GM12878 (cell line): Measurements from ENCODE around the gene BNC2. TPM values are rescaled to one million over a fixed set of nuclear protein-coding genes. Genes with fewer than 3 reads are reported as not detected.
A peak's percentile ranks its signal among the peaks of the same experiment; 100 is the strongest.

Experiments used
- ATAC-seq: fragments of 200-7000 bp; cut with Tn5 transposase; 3 replicates; pipeline ENCODE4 v1.9.1; 2020; ENCODE audit warnings: mild to moderate bottlenecking, moderate library complexity
- BruUV-seq: library from RNA; stranded (reverse); fragments of 400-500 nt; replicated peaks from 2 replicates; lab custom pipeline; 2021; lab: Mats Ljungman, UMichigan
- CTCF ChIA-PET: fragments of 300-600 bp; sonication (Branson Sonifier 250); formaldehyde crosslinking; extraction: SDS; loops from one replicate; lab custom pipeline; 2021; ENCODE audit warnings: inconsistent platforms; lab: Yijun Ruan, JAX
- POLR2A ChIA-PET: fragments of 350-600 bp; formaldehyde crosslinking; extraction: SDS; loops from one replicate; lab custom pipeline; 2021; ENCODE audit warnings: inconsistent platforms; lab: Charles Lee
- RAD21 ChIA-PET: fragments of 300-600 bp; sonication (Branson Sonifier 250); formaldehyde crosslinking; loops from one replicate; lab custom pipeline; 2023; ENCODE audit warnings: antibody characterized with exemption; ENCODE audit not compliant: unreplicated experiment; lab: Charles Lee
- SMC1A ChIA-PET: fragments of 300-600 bp; sonication (Branson Sonifier 250); formaldehyde crosslinking; loops from one replicate; lab custom pipeline; 2023; ENCODE audit not compliant: unreplicated experiment, uncharacterized antibody; lab: Charles Lee
- DNase-seq: peaks from one replicate; pipeline ENCODE4 v3.0.0-alpha.2; 2011; ENCODE audit warnings: low read depth, low spot score
- FAIRE-seq: peaks from 3 replicates; lab custom pipeline; 2011; peaks lifted over from hg19 to GRCh38; lab: Jason Lieb, UNC
- H2AFZ ChIP-seq: 2 replicates; pipeline ENCODE4 v1.6.0; 2011; ENCODE audit warnings: low read depth, low read length, control low read depth; ENCODE audit not compliant: control insufficient read depth
- H3K27ac ChIP-seq: 2 replicates; pipeline ENCODE4 v1.5.1; 2011; ENCODE audit warnings: control low read depth; ENCODE audit not compliant: control insufficient read depth, insufficient read depth
- H3K27me3 ChIP-seq, 2 experiments: replicated peaks in 1 of 2; 2 replicates each; pipeline versions ENCODE4 v1.6.0 to v1.6.1; 2011; ENCODE audit warnings: low read length in 1 of 2; ENCODE audit not compliant: control insufficient read depth in 2 of 2, insufficient read depth in 2 of 2
- H3K36me3 ChIP-seq, 2 experiments: 2 replicates each; pipeline ENCODE4 v1.5.1; 2011; ENCODE audit warnings: low read length in 1 of 2; ENCODE audit not compliant: control insufficient read depth in 2 of 2, insufficient read depth in 2 of 2
- H3K4me1 ChIP-seq: 2 replicates; pipeline ENCODE4 v1.6.1; 2011; ENCODE audit warnings: mild to moderate bottlenecking, low read length, moderate library complexity, mixed read lengths; ENCODE audit not compliant: control insufficient read depth, insufficient read depth
- H3K4me2 ChIP-seq: 2 replicates; pipeline ENCODE4 v1.6.0; 2011; ENCODE audit warnings: control low read depth; ENCODE audit not compliant: control insufficient read depth, insufficient read depth
- H3K4me3 ChIP-seq: fragments of 200-600 bp; sonication (generic); 2 replicates; pipeline ENCODE4 v1.5.1; 2016
- H3K79me2 ChIP-seq: 2 replicates; pipeline ENCODE4 v1.6.0; 2011; ENCODE audit warnings: low read length; ENCODE audit not compliant: control insufficient read depth, insufficient read depth
- H3K9ac ChIP-seq: 2 replicates; pipeline ENCODE4 v1.8.0; 2011; ENCODE audit warnings: low read length, control low read depth, mixed read lengths; ENCODE audit not compliant: control insufficient read depth, insufficient read depth
- H3K9me3 ChIP-seq: replicated peaks from 3 replicates; pipeline ENCODE4 v1.5.1; 2011; ENCODE audit warnings: mild to moderate bottlenecking, low read length; ENCODE audit not compliant: control insufficient read depth, insufficient read depth
- H4K20me1 ChIP-seq: 2 replicates; pipeline ENCODE4 v1.6.0; 2011; ENCODE audit not compliant: control insufficient read depth, insufficient read depth
- ASH2L ChIP-seq: fragments of 300-600, 200-600 bp; sonication (generic); IDR thresholded peaks from 2 replicates; pipeline ENCODE4 v1.6.1; 2017; ENCODE audit warnings: low read depth, mild to moderate bottlenecking, borderline replicate concordance
- BMI1 ChIP-seq: fragments of 450-650 bp; IDR thresholded peaks from 2 replicates; pipeline ENCODE4 v1.6.1; 2016; ENCODE audit warnings: mild to moderate bottlenecking, moderate library complexity, borderline replicate concordance
- ETV6 ChIP-seq, 2 experiments: fragments of 450-650 bp in 1 of 2; IDR thresholded peaks in 1 of 2; conservative IDR thresholded peaks in 1 of 2; 2 replicates each; pipeline ENCODE4 v1.6.1; 2014; ENCODE audit warnings: antibody characterized with exemption in 1 of 2, borderline replicate concordance in 1 of 2, low read depth in 1 of 2, mild to moderate bottlenecking in 1 of 2, moderate library complexity in 1 of 2
- RAD21 ChIP-seq: IDR thresholded peaks from 2 replicates; pipeline ENCODE4 v1.6.1; 2011; ENCODE audit warnings: mild to moderate bottlenecking, low read depth, low read length, moderate library complexity; ENCODE audit not compliant: insufficient read depth
- RBBP5 ChIP-seq: fragments of 200-600 bp; sonication (generic); conservative IDR thresholded peaks from 2 replicates; pipeline ENCODE4 v1.6.1; 2016
- RELA ChIP-seq: fragments of 450-650 bp; IDR thresholded peaks from 2 replicates; pipeline ENCODE4 v1.8.0; 2014; ENCODE audit warnings: borderline replicate concordance; ENCODE audit not compliant: partially characterized antibody
- SREBF1 ChIP-seq: IDR thresholded peaks from 2 replicates; pipeline ENCODE4 v1.6.1; 2012; ENCODE audit warnings: mild to moderate bottlenecking, low read length
- TBL1XR1 ChIP-seq: IDR thresholded peaks from 2 replicates; pipeline ENCODE4 v1.6.1; 2012; ENCODE audit warnings: low read depth, low read length, improper control_type of control experiment
- YBX1 ChIP-seq: fragments of 450-650 bp; IDR thresholded peaks from 2 replicates; pipeline ENCODE4 v1.6.1; 2016; ENCODE audit warnings: antibody characterized with exemption
- YY1 ChIP-seq: IDR thresholded peaks from 2 replicates; pipeline ENCODE4 v1.6.1; 2011; ENCODE audit warnings: low read depth, mild to moderate bottlenecking, low read length
- WGBS: methylation state at CpG from one replicate; pipeline ENCODE4 v1.1.6; 2016; ENCODE audit warnings: low lambda C conversion rate; ENCODE audit not compliant: insufficient replicate concordance, insufficient coverage; ENCODE audit errors: missing lambda C conversion rate; 5-methylcytosine and 5-hydroxymethylcytosine counted together
- in situ Hi-C: fragments of 300-500 bp; cut with MboI; formaldehyde crosslinking; loops from 9 replicates; pipeline ENCODE4 v1.14.3; 2018; ENCODE audit warnings: mixed read lengths
- intact Hi-C: fragments of 100-400 bp; cut with micrococcal nuclease; formaldehyde crosslinking; loops from one replicate; pipeline ENCODE4 v1.14.2; 2022; ENCODE audit not compliant: unreplicated experiment
- polyA plus RNA-seq, 11 experiments: library from polyadenylated mRNA; depleted of rRNA in 4 of 11; unstranded in 6 of 11; stranded (reverse) in 5 of 11; fragments of >200 nt; fragmentation: Nextera tagmentation in 4 of 11; fragmentation: Illumina TruSeq in 1 of 11; extraction: Ambion mirVana in 4 of 11; extraction: Trizol in 1 of 11; gene quantifications; 1 replicate in 1 of 11; 2 replicates in 10 of 11; pipeline versions ENCODE4 v1.2.1 to v1.2.3, GENCODE V29; 2011 to 2016; ENCODE audit warnings: inconsistent platforms in 2 of 11, missing spikeins in 2 of 11, low read depth in 1 of 11
- total RNA-seq, 4 experiments: library from RNA; depleted of rRNA in 3 of 4; stranded (reverse); fragments of >200 nt in 3 of 4; fragmentation: Illumina TruSeq in 1 of 4; extraction: Trizol in 1 of 4; gene quantifications; 2 replicates each; pipeline versions ENCODE4 v1.2.1 to v1.2.3, GENCODE V29; 2013 to 2021
- TF ChIP-seq, protein P1 (sequence below): IDR thresholded peaks from 2 replicates; pipeline ENCODE4 v1.6.1; 2012; ENCODE audit warnings: low read length, inconsistent platforms
- TF ChIP-seq, protein P2 (sequence below): IDR thresholded peaks from 2 replicates; pipeline ENCODE4 v1.6.1; 2011; ENCODE audit warnings: borderline replicate concordance, low read depth, mild to moderate bottlenecking, moderate library complexity, low read length; ENCODE audit not compliant: insufficient read depth, poor library complexity, severe bottlenecking
- TF ChIP-seq, protein P3 (sequence below): fragments of 450-650 bp; IDR thresholded peaks from 2 replicates; pipeline ENCODE4 v1.6.1; 2016; ENCODE audit warnings: mild to moderate bottlenecking

The BNC2 gene
- total and polyA plus RNA-seq, 10 of the 15 experiments (the other 5 are each of a cell fraction or from before 2014, with no cell fraction given): 0.05 to 14.5 (median 0.26) TPM

DNA sequence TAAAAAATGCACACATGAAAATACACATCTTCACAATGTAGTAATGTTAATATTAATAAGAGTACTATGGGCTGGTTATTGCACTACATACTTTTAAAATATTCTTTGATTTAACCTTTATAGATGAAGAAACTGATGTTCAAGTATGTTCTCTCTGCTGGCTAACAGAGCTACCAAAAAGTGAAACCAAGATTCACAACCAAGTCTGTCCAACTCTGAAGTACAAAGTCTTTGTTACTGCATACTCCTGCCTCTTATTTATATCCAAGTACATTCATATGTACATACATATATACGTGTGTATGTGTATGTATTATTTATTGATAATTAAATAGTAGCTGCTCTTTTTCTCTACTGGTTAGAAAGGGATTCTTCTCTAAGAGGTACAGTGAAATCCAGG is 325.6 kb downstream of the BNC2 start:
- H3K4me2 ChIP-seq: no peak overlapping the region
- H3K4me3 ChIP-seq: no peak overlapping the region
- RAD21 ChIA-PET: interaction anchor here (0.6 to 2.4 kb wide), 2 partner anchors 21 to 102 kb away, joined by 3 to 7 read pairs; no protein-coding TSS in a partner anchor
- no peak for TF ChIP-seq RAD21
- no peak for TF ChIP-seq YBX1
- TF ChIP-seq RBBP5: no peak
- no peak for TF ChIP-seq BMI1
- H3K27me3 ChIP-seq: no peaks in the 10 kb centered on the region
- intact Hi-C loops (no loop called here), in situ Hi-C loops (no loop called here)
- H4K20me1 ChIP-seq: no peaks in the 10 kb centered on the region
- FAIRE-seq: no peak
- no peaks in the 10 kb centered on the region for H3K9me3 ChIP-seq
- H3K36me3 ChIP-seq: no peaks in the 10 kb centered on the region
- no peak overlapping the region for H2AFZ ChIP-seq
- no peak overlapping the region for H3K27ac ChIP-seq
- no peak for DNase-seq
- H3K4me1 ChIP-seq: no peaks in the 10 kb centered on the region
- SMC1A ChIA-PET: interaction anchor here (1.0 to 3.2 kb wide), 7 partner anchors 9 to 67 kb away, joined by 3 to 16 read pairs (median 10); no protein-coding TSS in a partner anchor
- 48% methylated on average over 1 of the region's 1 CpG for WGBS
- POLR2A ChIA-PET: interaction anchor here (0.6 kb wide), 1 partner anchor 34 kb away, joined by 4 read pairs; no protein-coding TSS in a partner anchor
- ATAC-seq: peak; percentile 51
- no peak overlapping the region for H3K9ac ChIP-seq
- BruUV-seq: no TSS peak
- CTCF ChIA-PET: interaction anchor here (0.6 to 1.4 kb wide), 3 partner anchors 11 to 60 kb away, joined by 3 to 4 read pairs (median 3); no protein-coding TSS in a partner anchor
- H3K79me2 ChIP-seq: no peaks in the 10 kb centered on the region

DNA sequence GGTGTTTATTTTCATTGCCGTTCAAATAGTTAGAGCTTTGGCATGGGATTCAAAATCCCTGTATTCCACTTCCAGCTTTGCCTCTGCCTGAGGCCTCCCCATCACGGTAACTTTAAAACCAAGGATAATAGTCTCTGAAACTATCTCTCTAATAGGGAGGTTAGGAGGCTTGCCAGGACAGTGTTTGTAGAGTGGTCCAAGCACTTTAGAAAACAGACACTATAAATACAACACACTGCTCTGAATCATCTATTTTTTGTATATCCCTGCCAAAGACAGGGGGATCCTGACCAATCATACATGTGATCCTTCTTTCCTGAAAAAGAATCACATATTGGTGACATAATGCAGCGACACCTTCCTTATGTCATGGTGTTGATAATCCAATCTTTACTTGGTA is 326.8 kb downstream of the BNC2 start:
- Histone ChIP-seq H2AFZ (no peak overlapping the region), H3K27me3 (no peaks in the 10 kb centered on the region), H3K9me3 (no peaks in the 10 kb centered on the region), H3K79me2 (no peaks in the 10 kb centered on the region), H3K9ac (no peak overlapping the region), H3K27ac (no peak overlapping the region), H3K4me1 (no peaks in the 10 kb centered on the region), H3K36me3 (no peaks in the 10 kb centered on the region), H3K4me2 (no peak overlapping the region), H4K20me1 (no peaks in the 10 kb centered on the region), H3K4me3 (no peak overlapping the region)
- intact Hi-C loops (no loop called here), in situ Hi-C loops (no loop called here)
- ATAC-seq (no peak), DNase-seq (no peak), FAIRE-seq (no peak)
- no TSS peak for BruUV-seq
- ChIA-PET SMC1A (interaction anchor here (1.1 to 3.2 kb wide), 14 partner anchors 8 to 125 kb away, joined by 3 to 16 read pairs (median 6); no protein-coding TSS in a partner anchor), POLR2A (interaction anchor here (1.2 kb wide), 1 partner anchor 101 kb away, joined by 7 read pairs; no protein-coding TSS in a partner anchor), RAD21 (interaction anchor here (1.2 to 2.4 kb wide), 6 partner anchors 14 to 84 kb away, joined by 3 to 8 read pairs (median 4); no protein-coding TSS in a partner anchor), CTCF (interaction anchor here (0.6 to 1.9 kb wide), 3 partner anchors 12 to 28 kb away, joined by 3 to 4 read pairs (median 3); no protein-coding TSS in a partner anchor)
- 0% methylated on average over 3 of the region's 3 CpGs for WGBS
- TF ChIP-seq, protein P1, sequence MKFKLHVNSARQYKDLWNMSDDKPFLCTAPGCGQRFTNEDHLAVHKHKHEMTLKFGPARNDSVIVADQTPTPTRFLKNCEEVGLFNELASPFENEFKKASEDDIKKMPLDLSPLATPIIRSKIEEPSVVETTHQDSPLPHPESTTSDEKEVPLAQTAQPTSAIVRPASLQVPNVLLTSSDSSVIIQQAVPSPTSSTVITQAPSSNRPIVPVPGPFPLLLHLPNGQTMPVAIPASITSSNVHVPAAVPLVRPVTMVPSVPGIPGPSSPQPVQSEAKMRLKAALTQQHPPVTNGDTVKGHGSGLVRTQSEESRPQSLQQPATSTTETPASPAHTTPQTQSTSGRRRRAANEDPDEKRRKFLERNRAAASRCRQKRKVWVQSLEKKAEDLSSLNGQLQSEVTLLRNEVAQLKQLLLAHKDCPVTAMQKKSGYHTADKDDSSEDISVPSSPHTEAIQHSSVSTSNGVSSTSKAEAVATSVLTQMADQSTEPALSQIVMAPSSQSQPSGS: no peak
- TF ChIP-seq YY1: no peak
- no peak for TF ChIP-seq SREBF1
- no peak for TF ChIP-seq RELA
- TF ChIP-seq TBL1XR1: no peak
- TF ChIP-seq ASH2L: no peak
- TF ChIP-seq ETV6 (conservative IDR thresholded peaks at IDR 0.05 in 1 of 2, IDR thresholded peaks at IDR 0.05 in 1 of 2; ENCODE audit: borderline replicate concordance in 1 of 2, low read depth in 1 of 2): no peak
- TF ChIP-seq, protein P2, sequence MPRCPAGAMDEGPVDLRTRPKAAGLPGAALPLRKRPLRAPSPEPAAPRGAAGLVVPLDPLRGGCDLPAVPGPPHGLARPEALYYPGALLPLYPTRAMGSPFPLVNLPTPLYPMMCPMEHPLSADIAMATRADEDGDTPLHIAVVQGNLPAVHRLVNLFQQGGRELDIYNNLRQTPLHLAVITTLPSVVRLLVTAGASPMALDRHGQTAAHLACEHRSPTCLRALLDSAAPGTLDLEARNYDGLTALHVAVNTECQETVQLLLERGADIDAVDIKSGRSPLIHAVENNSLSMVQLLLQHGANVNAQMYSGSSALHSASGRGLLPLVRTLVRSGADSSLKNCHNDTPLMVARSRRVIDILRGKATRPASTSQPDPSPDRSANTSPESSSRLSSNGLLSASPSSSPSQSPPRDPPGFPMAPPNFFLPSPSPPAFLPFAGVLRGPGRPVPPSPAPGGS: no peak
- TF ChIP-seq, protein P3, sequence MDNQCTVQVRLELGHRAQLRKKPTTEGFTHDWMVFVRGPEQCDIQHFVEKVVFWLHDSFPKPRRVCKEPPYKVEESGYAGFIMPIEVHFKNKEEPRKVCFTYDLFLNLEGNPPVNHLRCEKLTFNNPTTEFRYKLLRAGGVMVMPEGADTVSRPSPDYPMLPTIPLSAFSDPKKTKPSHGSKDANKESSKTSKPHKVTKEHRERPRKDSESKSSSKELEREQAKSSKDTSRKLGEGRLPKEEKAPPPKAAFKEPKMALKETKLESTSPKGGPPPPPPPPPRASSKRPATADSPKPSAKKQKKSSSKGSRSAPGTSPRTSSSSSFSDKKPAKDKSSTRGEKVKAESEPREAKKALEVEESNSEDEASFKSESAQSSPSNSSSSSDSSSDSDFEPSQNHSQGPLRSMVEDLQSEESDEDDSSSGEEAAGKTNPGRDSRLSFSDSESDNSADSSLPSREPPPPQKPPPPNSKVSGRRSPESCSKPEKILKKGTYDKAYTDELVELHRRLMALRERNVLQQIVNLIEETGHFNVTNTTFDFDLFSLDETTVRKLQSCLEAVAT: no peak
